GM19099 (cell line): ENCODE data around the gene FCRL3.

Experiments used
- POLR2A ChIP-seq: IDR thresholded peaks from 3 replicates; pipeline ENCODE4 v1.6.1; 2011; ENCODE audit warnings: low read depth; ENCODE audit not compliant: insufficient read length; ENCODE audit errors: extremely low read depth

The FCRL3 gene

DNA sequence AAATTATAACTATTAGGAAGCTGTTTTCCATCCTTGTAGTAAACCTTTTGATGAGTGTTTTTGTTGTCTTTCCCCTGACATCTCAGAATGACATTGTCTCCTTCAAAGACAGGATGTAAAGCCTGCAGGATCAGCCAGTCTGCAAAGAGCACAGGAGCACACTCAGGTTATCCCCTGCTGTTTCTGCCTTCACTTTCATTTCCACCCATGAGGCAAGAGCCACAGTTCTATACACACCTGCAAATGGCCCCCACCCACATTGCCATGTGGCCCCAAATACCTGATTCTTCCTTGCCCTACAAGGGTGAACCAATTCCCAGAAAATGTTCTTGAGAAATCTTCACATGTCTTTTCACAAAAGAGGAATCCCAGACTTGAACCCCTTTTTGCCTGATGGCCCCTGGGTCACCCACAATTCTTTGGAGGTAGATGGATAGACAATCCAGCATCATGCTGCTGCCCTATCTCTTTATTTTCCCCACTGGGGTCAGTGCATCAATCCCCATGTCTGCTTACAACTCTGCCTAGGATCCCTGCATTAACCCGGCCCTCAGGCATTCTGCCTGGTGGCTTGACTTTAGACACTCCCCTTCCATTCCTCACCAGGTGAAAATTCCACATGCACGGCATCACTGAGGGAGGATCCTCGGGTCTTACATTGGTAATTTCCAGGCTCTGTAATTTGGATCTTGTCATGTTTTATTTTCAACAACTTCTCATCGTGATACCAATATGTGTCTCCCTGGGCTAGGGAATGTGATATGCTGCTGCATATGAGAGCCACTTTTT, 2.6 kb downstream of the FCRL3 start:
- TF ChIP-seq POLR2A = no peak

- no peak for TF ChIP-seq POLR2A
These were observed 3.5 kb downstream of the FCRL3 start for GRCh38 chr1:157696966-157697628.

GRCh38 chr1:157695417-157695816, 5.2 kb downstream of the FCRL3 start:
- no peak for TF ChIP-seq POLR2A

DNA sequence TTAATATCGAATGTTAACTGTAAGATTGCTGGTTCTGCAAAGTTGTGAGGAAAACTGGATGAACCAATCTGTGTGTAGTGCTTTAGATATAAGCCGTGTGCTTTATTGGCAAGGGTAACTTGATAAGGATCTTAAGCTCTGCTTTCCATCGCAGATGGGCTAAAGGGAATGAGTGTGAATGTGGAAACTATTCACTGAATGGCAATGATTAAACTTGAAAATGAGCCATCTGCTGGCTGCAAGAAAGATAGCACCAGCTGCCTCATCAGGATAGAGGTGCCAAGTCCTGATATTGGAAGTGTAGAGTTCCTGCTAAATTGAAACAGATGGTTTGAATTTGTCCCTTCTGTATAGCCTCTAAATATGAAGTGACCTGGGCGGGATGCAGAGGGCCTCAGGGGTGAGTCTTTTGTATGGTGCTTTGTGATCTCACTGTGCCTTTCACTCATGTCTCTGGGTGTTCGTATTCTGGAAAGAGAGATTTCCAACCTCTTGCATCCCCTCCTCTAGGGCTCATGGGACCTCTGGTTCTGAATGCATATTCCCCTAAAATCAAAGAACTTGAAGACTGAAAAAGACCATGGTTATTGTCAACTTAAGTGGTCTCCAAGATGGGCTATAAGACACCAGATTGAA, 9.2 kb downstream of the FCRL3 start:
- TF ChIP-seq POLR2A = no peak

DNA sequence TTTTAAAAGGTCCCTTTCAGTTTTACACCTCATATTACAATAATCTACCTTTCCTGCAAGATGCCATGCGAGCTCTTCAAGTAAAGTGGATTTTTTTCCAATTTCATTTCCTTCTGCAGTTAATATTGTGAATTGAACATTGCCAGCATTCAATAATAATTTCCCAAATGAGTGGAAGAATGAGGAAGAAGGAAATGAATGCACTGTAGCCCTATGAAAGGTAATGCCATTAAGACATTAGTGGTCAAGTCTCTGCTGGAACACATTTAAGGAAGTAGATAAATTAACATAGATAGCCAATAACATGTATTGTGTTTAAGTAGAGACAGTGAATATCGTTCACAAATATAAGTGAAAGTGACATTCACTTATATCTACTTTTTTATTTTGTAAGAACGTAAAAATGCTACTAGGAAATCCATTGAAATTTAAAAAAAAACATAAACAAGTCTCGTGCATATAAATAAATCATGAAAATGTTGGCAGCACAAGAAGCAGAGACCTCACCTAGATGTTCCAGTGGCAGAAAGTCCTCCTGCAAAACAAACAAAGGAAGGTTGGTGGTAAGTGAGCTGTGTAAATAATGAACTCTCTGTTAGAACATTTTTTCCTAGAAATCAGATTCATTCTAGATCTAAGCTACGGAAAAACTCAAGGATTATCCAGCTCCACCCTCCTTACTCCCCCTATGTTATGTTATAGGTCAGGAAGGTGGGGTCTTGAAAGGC, 17.7 kb downstream of the FCRL3 start:
- no peak for TF ChIP-seq POLR2A

DNA sequence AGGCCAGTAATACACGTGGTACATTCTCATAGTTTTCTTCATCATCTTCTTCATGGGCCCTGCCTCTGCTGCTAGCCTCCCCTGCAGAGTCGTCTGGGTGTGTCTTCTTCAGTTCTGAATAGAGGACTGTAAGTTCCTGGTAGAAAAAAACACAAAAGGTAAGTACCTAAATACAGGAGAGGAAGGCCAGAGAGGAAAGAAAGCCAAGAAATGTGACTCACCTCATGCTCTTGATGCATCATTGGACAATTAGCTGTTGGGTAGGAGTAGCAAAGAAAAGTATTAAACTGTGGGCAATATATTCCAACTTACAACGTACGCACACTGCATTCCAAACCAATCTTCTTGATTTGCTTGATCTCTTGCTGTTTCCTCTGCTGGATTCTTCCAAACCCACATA, 21.8 kb downstream of the FCRL3 start:
- no peak for TF ChIP-seq POLR2A

GRCh38 chr1:157673008-157673407, 27.6 kb downstream of the FCRL3 start:
- no peak for TF ChIP-seq POLR2A

DNA sequence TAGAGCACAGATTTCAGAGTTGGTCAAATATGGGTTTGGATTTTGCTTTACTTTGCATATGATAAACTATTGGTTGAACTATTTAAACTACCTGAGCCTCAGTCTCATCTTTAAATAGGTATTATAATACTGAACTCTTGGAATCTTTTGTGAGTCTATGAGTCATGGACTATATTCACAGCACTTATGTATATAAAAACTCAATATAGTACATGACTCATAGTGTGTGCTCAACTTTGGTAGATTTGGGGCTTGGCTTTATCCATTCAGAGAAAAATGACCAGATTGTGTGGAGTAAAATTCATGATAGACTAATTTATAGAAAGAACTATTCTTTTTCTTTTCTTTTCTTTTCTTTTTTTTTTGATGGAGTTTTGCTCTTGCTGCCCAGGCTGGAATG, 28.7 kb downstream of the FCRL3 start:
- TF ChIP-seq POLR2A = no peak

DNA sequence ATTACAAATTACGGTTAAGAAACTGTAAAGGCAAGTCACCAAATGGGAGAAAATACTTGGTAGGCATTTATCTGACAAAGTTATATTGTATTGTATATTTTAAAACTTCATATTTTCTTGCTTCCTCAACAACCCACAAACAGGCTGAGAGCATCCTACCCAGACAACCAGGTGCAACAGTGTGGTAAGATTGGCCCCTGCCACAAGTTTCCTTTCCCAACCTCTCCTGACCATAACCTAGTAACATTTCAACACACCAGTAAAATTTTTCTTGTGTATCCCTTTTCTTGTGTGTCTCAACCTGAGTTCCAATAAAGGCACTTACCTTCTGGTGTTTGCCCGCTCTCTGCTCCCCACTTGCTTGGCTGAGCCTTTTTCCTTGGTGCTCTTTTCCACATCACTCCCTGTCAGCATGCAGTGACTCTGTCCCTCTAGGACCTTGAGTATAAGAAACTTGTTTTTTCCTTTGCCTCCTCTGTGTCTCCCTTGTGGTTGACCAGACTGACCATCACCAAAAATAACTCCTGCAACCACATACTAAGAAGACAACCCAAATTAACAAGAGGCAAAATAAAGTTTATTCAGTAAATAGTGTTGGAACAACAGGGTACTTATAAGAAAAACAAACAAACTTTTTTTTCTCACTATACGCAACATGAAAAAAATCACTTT, 40.9 kb downstream of the FCRL3 start:
- TF ChIP-seq POLR2A = no peak

GRCh38 chr1:157658571-157658970, 42.0 kb downstream of the FCRL3 start:
- no peak for TF ChIP-seq POLR2A

- TF ChIP-seq POLR2A = no peak
These were observed 47.1 kb downstream of the FCRL3 start for GRCh38 chr1:157653494-157653873.

DNA sequence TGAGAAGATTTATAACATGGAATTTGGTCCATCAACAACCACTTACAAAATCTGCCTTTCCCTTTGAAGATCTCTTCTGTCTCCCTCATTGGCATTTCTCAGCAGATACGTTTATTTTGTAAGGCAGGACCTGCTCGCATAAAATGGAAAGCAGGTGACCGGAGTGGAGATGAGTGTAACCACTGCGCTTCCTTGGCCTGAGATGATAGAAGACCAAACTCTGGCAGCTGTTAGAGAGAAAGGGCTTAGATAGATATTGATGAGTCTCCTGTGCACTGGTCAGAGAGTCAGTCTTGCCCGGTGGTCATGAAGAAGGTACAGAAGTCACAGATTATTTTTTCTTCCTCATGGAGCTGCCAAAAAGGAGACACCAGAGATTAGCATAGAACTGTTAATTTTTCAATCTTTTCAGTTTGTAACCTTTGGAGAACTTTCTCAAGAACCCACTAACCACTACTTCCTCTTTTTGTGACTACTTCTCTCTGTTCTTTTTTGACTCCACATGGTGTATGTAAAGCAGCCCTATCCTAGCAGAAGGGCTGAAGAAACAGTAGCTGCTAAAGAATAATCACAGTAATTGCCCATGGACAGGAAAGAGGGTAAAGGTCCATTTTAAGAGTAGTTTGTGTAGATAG, 47.6 kb downstream of the FCRL3 start:
- TF ChIP-seq POLR2A = no peak

GRCh38 chr1:157648317-157648716, 52.3 kb downstream of the FCRL3 start:
- no peak for TF ChIP-seq POLR2A

- TF ChIP-seq POLR2A = no peak
These were observed 54.4 kb downstream of the FCRL3 start for GRCh38 chr1:157646144-157646543.

DNA sequence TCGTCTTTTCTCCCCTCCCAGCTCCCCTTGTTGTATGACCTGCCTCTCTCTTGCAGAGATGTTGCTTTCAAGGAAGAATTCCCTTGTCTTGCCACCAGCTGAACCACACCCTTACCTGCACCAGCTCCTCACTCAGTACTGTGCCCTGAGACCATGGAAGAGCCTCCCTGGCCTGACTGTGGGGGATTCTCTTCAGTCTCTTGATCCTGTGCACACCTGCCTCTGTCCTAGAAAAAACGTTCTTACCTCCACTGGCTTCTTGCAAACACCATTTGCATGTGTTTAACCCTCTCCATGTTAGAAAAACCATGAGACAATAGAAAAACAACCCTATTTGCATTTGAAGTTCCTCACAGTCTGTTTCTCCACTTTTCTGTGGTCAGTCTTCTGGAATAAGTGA, 59.4 kb downstream of the FCRL3 start:
- no peak for TF ChIP-seq POLR2A

DNA sequence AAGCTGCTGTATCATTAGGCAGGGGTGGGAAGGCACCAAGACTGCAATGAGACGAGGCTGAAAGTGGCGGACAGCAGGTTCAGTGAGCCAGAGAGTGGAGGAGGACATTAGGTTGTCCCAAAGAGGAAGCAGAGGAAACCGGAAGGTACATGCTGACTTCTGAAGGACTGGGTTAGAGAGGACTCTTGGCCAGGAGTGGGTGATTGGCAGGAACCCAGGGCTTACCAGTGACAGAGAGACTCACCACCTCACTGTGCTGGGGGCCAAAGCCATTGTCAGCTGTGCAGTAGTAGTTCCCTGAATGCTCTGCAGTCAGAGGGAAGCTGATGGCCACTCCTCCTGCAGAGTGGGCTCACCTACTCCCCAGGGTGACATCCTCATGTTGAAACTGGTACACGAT, 60.8 kb downstream of the FCRL3 start:
- no peak for TF ChIP-seq POLR2A
